CD4-positive, alpha-beta T cell treated with Interleukin-17A for 1 hour (primary cell): Measurements from ENCODE around the gene KIF27.
A peak's percentile ranks its signal among the peaks of the same experiment; 100 is the strongest.
"Not testable (repeated sequence)": the region's sequence is repeated elsewhere in the genome, so short reads cannot be mapped to it uniquely, and the experiment has no call there.

Experiments used
- DNase-seq: peaks from one replicate; pipeline ENCODE4 v3.0.0-alpha.2; 2020

KIF27 gene

DNA sequence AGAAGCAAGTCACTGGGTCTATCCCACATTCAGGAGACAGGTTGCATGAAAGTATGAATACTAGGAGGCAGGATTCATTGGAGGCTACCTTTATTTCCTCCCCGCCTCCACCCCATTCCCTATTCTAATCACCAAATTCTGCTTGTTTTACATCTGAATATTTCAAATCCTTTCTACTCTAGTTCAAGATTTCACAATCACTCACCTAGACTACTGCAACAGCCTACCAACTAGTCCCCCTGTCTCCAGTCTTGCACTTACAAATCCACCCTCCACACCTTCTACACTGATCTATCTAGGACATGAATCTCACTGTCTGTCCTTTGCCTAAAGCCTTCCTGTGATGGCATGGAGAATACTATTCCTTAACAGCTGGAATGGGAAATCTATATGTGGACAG is 6.4 kb upstream of the KIF27 start:
- DNase-seq = no peak

DNA sequence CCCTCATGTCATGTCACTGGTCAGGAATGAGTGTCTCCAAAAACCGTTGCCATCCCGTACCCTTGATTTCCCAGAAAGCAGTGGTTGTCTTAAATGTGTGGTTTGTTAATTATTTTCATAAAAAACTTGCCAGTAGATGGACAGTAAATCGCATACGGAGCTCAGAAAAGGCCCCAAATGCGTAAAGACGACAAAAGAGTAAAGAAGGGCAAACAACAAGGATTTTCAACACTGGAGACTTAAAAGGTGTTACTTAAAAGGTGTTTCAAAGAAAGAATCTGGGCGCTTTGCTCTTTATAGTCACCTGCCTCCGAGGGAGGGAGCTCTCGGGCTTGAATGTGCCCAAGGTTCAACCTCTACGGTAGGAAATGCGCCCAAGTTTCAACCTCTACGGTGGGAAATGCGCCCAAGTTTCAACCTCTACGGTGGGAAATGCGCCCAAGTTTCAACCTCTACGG is 734 bp downstream of the KIF27 start:
- DNase-seq = no peak

DNA sequence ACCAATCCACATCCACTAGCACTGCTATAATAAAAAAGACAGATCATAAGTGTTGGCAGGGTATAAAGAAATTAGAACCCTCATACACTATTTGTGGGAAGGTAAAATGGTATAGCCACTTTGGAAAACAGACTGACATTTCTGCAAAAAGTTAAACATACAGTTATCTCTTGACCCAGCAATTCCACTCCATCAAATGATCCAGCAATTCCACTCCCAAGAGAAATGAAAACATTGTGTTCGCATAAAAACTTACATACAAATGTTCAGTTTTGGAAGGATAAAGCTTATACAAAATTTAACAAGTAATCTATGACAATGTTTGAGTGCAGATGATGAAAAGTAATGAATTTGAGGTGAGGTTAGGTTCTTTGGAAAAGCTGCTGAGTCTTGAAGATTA is 2.1 kb downstream of the KIF27 start:
- DNase-seq = no peak

DNA sequence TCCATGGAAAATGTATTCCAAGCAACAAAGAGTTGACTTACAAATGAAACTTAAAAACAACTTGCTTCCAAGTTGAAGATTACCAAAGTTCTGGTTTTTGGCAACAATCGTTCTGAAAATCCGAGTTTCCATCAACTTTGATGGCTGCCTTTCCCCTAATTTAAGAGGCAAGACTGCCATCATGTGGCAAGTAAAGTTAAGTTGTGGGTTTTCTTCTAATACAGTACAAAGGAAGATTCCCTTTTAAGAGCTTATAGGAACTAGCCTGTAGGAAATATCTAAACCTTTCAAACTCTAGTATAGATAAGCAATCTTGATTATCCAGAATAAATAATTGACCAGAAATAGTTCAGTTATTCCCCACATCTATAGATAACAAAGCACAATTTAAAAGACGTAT is 9.0 kb downstream of the KIF27 start:
- peak; percentile 68 for DNase-seq

- no peak for DNase-seq
Observed at GRCh38 chr9:83906144-83906543, 15.1 kb downstream of the KIF27 start.

DNA sequence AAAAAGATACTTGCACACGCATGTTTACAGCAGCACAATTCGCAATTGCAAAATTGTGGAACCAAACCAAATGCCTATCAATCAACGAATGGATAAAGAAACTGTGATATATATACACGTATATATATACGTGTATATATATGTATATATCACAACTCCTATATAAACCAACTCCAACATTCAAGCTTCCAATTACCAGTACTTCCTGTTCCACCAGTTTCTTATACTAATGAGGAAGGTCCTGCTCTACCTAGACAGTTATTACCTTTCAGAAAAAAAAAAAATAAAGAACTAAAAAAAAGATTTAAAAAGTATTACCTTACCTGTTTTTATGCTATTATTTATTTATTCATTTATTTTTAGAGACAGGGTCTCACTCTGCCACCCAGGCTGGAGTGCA is 20.6 kb downstream of the KIF27 start:
- not testable (repeated sequence) for DNase-seq

DNA sequence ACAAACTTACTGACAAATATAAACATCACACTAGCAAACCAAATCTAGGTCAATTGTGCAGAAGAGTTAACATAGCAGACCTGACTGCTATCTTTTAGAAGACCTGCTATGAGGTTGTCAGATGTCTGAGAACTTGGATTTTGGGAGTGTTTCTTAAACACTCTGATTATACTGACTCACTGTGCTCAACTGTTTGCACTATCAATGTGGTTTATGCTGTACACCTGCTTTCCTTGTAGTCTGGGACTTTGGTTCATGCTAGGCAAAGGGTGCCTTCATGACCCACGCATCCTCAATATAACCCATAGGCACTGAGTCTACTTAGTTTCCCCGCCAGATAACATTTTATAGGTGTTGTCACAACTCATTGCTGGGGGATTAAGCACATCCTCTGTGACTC is 26.9 kb downstream of the KIF27 start:
- DNase-seq = not testable (repeated sequence)

- not testable (repeated sequence) for DNase-seq
Observed at GRCh38 chr9:83886498-83886897, 34.7 kb downstream of the KIF27 start.

- not testable (repeated sequence) for DNase-seq
Observed at GRCh38 chr9:83885559-83886240, 35.5 kb downstream of the KIF27 start.

- DNase-seq = not testable (repeated sequence)
Observed at GRCh38 chr9:83881687-83882408, 39.4 kb downstream of the KIF27 start.

- not testable (repeated sequence) for DNase-seq
Observed at GRCh38 chr9:83875559-83875958, 45.7 kb downstream of the KIF27 start.

GRCh38 chr9:83849895-83850294 is 71.3 kb downstream of the KIF27 start:
- DNase-seq = not testable (repeated sequence)

DNA sequence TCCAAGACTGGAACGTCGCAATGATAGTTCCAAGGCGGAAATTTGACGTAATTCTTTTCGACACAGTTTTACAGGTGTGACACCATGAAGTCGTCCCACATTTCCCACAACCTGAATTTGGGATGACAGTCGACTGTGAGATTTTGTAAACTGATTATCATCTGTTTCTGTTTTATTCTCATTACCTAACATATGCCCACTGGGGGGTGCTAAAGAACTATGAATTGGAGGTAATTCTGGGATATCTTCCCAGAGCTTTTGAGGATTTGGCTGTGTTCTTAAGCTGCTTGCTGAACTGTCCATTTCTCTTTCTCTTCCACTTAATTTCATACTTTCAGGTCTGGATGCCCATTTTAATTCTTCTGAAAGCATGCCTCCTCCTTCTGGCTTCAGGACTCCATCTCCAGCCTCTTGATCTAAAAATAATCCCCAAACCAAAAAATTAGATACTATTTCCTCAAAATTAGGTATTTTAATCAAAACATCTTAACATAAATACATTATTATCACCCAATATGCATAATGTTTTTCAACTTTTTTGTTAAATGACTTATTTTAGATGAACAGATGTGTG is 84.1 kb downstream of the KIF27 start:
- not testable (repeated sequence) for DNase-seq

- DNase-seq = not testable (repeated sequence)
Observed at GRCh38 chr9:83830426-83831071, 90.7 kb downstream of the KIF27 start.

DNA sequence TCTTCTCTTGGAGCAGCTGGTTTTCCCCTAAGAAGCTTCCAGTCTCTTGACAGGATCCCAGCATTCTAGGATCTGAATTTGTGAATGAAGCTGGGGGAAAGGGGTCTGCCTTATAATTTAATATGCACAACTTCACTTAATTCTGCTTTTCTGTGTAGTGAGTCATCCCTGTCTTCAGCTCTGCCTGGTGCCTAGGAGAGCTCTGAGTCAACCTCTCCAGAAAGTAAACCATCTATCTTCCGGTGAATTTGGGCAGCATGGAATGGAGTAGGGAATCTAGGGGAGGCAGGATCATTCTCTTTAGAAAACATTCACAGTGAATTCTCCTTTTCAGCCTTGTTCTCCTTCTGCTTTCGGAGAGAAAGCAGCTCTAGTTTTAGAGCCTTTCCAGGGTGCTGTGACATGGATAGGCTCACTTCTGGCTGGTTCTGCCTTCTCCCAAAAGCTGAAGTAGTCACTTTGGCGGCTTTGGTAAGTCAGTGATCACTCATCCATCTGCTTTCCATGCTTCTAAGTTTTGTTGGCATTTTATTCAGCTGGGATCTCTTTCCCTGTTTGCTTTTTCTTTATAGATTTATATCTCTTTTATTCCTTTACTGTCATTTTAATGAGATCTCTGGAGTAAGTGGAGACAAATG is 96.1 kb downstream of the KIF27 start:
- DNase-seq = not testable (repeated sequence)

GRCh38 chr9:83817356-83818278 is 103.6 kb downstream of the KIF27 start, which contains the start of gene GKAP1:
GKAP1 (minus strand) TSS chr9:83817769; CDS start chr9:83806517, 11,252 bp downstream.
- peak; percentile 92 for DNase-seq

GRCh38 chr9:83817011-83817355 is 104.2 kb downstream of the KIF27 start:
- peak; percentile 33 for DNase-seq

GRCh38 chr9:83815120-83815519 is 106.1 kb downstream of the KIF27 start:
- DNase-seq = not testable (repeated sequence)

- not testable (repeated sequence) for DNase-seq
Observed at GRCh38 chr9:83809213-83809612, 112.0 kb downstream of the KIF27 start.

- not testable (repeated sequence) for DNase-seq
Observed at GRCh38 chr9:83804454-83804853, 116.8 kb downstream of the KIF27 start.

GRCh38 chr9:83803941-83804340 is 117.3 kb downstream of the KIF27 start:
- not testable (repeated sequence) for DNase-seq
